GM21737 (cell line): ENCODE data around the gene ARRB1.
"Not testable (repeated sequence)": the region's sequence is repeated elsewhere in the genome, so short reads cannot be mapped to it uniquely, and the experiment has no call there.

ENCODE experiments used
- ATAC-seq: cut with Tn5 transposase; IDR thresholded peaks from one replicate; pipeline ENCODE4 v1.9.1; 2021; ENCODE audit warnings: mild to moderate bottlenecking, moderate library complexity; ENCODE audit not compliant: unreplicated experiment

ARRB1 gene

GRCh38 chr11:75325713-75326438 lies 25.6 kb downstream of the ARRB1 start:
- no peak for ATAC-seq

DNA sequence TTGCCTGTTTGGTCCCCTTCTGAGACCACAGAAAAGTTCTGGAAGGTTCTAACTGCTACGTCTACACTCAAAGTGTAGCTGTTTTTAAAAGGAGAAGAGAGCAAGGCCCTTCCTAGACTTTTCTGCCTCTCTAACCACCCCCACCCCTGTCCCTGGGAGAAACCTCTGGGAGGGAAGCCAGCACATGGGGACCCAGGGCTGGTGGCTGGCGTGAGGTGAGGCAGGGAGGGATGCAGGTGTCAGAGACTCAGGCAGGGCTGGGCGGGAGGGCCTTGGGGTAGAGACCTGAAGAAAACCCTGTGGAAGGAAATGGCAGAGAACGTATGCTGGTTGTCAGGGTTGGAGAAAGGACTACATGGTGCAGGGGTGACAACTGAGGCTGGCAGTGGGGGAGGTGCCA lies 26.7 kb downstream of the ARRB1 start:
- ATAC-seq, result no peak

DNA sequence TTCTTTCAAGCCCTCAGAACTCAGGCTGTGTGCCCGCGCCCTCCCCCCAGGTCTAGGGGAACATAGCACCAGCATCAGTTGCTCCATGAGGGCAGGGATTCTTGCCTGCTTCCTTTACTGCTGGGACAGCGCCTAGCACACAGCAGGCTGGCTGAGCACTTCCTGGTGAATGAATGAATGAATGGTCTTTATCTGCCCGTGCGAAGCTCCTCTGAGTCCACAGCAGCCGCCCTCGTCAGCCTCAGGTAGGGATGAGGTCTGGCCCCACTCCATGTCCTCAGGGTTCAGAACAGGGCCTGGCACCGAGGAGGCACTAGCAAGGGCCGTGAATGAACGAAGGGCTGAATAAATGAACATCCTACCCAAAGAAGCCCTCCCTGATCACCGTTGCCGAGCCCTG lies 27.3 kb downstream of the ARRB1 start:
- no peak for ATAC-seq

DNA sequence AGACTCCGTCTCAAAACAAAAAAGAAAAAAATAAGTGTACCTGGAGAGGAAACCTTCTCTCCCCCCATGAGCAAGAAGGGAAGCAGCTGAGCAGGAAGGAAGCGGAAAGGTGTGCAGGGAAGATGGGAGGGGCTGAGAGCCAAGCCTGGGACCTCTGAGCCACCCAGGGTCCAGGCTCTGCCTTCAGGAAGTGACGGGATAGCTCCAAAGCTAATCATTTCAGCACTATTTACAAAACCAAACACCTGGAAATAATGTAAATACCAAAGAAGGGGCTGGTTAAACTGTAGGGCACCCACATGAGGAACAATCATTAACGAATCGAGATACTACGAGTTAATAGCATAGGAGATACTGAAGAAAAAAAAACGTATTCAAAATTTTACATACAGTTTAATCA lies 27.9 kb downstream of the ARRB1 start:
- no peak for ATAC-seq

DNA sequence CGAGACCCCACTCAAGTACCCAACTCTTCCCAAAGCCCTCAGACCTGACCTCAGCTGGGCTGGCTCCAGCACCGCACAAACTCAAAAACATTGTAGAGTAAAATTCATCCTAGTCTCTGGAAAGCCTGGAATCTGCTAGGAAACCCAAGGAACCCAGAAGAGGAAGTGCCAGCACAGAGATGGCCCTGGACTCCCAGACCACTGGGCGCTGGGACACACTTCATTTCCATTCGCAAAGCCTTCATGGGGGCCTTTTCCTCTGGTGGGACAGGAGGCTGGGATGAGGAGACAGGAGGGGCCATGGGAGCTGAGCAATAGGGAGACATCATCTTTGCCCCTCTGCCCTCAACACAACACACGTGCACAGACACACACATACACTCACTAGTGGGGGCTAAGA lies 30.8 kb downstream of the ARRB1 start:
- no peak for ATAC-seq

DNA sequence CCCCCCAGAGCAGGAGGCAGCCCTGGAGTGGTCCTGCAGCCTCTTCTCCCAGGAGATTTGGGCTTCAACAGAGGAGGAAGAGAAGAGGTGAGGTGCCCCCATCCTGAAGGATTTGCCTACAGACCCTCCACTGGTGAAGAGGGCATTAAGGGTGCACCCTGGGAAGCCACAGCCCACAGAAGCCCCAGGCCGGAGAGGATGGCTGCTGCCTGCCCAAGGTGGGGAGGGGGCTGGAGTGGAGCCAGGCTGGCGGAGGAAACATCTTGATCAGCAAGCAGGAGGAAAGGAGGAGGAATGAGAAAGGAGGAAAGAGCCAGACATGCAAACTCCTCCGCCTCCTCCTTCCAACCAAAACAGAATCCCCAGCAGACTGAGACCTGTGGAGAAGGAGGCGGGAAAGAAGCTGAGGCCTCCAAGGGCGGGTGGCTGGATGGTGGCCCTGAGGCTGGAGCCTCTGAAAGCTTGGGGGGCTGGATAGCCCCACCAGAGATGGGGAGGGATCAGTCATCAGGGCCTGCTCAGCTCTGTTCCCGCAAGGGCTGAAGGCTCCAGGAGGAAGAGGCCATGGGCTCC lies 31.3 kb downstream of the ARRB1 start:
- ATAC-seq, result no peak

DNA sequence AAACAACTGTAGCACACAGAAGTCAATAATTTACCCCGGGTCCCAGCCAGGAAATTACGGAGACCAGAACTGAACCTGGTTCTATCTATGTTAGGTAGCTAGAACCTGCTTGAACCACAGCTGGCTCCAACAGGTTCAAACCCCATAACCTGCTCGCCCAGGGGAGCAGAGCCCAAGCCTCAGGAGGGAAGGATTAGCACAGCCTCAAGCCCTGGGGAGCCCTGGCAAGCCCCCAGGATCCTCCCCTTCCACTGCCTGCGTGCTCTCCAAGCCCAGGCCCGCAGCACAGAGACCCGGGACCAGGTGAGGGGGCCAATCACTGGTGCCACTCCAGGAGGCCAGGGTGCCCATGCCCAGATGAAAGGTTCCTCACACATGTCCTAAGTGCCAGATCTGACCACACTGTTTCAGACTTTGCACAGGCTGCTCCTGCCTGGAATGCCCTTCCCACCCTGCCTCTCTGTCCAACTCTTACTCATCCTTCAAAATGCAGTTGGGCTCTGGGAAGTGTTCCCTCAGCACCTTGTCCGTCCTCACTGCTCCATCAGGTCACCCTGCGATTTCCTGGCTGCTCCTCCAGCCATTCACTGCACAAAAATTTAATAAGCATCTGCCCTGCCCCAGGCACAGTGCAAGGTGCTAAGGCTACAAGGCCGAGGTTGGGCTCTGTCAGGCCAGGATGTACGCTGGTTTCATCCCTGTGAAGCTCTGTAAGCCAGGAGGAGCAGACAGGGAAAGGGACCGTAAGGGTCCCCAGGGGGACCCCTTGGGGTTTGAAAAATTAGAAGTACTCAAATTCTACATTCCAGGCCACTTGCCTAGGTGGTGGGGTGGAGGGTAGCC lies 32.2 kb downstream of the ARRB1 start:
- ATAC-seq, result no peak

- no peak for ATAC-seq
Measured at GRCh38 chr11:75317446-75318122, 33.9 kb downstream of the ARRB1 start.

DNA sequence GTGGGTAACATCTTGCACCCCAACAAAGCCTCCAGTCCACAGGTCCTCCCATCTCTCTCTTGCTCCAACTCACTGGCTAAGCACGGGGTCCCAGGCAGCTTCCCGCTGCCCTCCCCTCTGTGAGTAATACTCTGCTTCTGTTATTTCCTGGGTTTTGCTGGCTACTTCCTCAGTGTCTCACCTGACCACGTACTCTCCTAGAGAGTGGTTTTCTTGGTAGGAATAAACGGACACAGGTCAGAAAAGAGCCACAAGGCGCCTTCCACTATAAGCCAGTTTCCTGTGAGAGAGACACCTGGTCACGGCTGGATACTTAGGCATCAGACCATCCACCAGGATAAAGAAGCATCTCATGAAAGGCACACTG lies 36.0 kb downstream of the ARRB1 start:
- no peak for ATAC-seq

- ATAC-seq, result no peak
Measured at GRCh38 chr11:75314771-75315438, 36.6 kb downstream of the ARRB1 start.

DNA sequence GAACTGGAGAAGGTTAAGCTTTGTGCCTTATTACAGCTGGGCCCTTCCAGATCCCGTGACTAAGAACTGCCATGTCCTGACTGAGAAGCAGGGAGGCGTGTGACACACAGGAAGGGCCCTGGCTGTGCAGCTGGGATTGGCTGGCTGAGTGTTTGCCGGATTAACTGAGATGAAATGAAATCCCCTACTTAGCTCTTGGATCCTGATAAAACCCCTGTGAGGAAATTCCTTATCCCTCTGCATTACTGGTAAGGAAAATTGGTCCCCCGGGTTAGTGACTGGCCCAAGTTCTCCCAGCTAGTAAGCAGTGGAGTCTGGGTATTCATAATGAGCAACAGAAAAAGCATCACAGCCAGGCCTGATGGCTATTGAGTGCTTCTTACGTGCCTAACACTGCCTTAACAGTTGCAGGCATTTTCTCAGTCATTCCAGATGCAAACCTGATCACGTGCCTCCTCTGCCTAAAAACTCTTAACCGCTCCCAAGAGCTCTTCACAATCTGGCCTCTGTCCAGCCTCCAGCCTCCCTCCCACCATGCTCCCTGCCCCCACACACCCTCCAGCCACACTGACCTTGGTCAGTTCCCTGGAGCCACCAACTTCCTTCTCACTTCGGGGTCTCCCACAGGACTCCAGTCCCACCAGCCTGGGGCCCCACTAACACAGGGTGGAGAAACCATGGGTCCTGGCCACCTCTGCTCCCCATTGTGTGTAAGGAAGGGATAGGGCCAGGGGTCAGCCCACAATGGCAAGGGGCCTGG lies 37.8 kb downstream of the ARRB1 start:
- no peak for ATAC-seq

- no peak for ATAC-seq
Measured at GRCh38 chr11:75312346-75312745, 39.1 kb downstream of the ARRB1 start.

DNA sequence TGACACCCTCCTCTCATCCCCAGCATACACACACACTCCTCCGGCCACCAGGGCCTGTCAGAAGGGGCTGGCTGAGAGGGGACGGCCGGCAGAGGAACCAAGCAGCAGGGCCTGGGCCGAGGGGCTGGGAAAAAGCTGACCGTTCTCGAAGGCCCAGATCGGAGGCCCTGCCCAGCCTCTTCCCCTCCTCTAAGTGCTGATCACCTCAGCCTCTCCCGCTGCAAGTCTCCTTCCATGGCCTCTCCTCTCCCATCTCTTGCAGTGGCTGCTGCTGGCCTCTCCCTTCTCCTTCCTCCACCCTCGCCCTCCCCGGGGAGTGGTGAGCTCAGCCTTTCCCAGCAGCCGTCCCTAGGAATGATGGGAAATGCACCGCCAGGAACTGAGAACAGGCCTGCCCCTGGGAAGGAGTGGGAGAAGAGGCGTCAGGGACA lies 39.6 kb downstream of the ARRB1 start:
- no peak for ATAC-seq

- no peak for ATAC-seq
Measured at GRCh38 chr11:75308986-75309385, 42.5 kb downstream of the ARRB1 start.

- no peak for ATAC-seq
Measured at GRCh38 chr11:75308116-75308515, 43.3 kb downstream of the ARRB1 start.

- ATAC-seq, result no peak
Measured at GRCh38 chr11:75307058-75307457, 44.4 kb downstream of the ARRB1 start.

- no peak for ATAC-seq
Measured at GRCh38 chr11:75306529-75306928, 44.9 kb downstream of the ARRB1 start.

DNA sequence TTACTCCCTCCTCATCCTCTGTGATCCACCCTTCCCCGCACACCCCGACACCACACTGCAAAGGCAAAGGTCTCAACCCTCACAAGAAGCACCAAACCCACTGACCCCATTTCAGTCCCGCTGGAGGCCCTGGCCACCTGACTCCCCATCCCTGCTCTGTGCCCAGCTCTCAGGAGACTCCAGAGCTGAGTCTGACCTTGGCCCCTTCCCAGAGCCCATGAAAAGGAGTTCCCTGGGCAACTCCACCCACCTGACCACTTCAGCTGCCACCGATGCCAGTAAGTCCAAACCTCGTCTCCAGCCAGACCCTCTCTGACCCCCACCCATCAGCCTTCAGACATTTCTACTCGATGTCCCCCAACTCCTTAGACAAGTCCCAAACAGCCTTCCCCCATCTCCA lies 45.5 kb downstream of the ARRB1 start:
- ATAC-seq, result no peak

DNA sequence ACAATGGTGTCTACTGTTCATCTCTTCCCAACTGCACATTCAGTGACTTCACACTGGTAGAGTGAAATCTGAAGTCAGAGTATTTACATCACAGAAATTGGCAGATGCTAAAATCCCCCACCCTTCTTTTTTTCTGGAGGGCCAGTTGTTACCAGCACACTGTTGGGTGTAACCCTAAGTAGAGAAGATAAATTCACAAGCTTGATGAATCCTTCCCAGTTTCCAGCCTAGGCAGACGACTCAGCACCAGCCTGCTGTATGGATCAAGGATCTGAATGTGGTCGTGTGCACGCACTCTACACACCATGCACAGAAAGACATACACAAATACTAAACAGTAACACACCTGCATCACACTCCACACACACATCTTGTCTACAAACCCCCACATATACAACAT lies 46.0 kb downstream of the ARRB1 start:
- ATAC-seq, result no peak

DNA sequence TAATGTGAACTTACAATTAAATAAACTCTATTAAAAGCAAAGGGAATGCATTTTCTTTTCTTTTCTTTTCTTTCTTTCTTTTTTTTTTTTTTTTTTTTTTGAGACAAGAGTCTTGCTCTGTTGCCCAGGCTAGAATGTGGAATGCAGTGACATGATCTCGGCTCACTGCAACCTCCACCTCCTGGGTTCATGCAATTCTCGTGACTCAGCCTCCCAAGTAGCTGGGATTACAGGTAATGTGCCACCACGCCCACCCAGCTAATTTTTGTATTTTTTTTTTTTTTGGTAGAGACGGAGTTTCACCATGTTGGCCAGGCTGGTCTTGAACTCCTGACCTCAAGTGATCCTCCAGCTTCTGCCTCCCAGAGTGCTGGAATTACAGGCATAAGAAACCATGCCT lies 46.5 kb downstream of the ARRB1 start:
- not testable (repeated sequence) for ATAC-seq
